ENCODE results near the gene TRMT13.
"Not testable (repeated sequence)": the region's sequence is repeated elsewhere in the genome, so short reads cannot be mapped to it uniquely, and the experiment has no call there.

Gene TRMT13

GRCh38 chr1:100164702-100165101 lies 31.7 kb downstream of the TRMT13 start:
- no peak for DNase-seq

DNA sequence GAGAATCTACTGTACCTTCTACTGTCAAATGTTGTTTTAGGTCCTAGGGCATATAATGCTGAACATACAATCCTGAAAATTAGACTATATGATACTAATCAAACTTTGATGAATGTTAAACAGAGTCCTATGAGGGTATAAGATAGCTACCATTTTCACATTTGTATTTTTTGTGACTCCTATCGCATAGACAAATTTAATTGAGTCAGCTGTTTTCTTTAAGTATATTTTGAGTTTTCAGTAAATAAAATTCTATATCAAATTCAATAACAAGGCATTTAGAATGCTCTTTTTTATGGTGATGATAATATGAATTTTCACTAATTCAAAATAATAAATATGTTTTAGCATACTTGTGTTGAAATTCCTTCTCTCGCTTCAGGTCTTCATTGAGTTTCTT lies 35.1 kb downstream of the TRMT13 start:
- no peak for DNase-seq

GRCh38 chr1:100177295-100178041 lies 44.5 kb downstream of the TRMT13 start:
- no peak for DNase-seq

- DNase-seq: no peak
Measured at GRCh38 chr1:100178091-100178490, 45.1 kb downstream of the TRMT13 start, which contains the start of gene LRRC39. Gene LRRC39 (minus strand): TSS chr1:100178256. CDS start chr1:100168516, 9,740 bp downstream.

- DNase-seq: no peak
Measured at GRCh38 chr1:100183370-100183769, 50.4 kb downstream of the TRMT13 start.

GRCh38 chr1:100184536-100184935 lies 51.6 kb downstream of the TRMT13 start:
- DNase-seq: no peak

GRCh38 chr1:100187912-100188311 lies 54.9 kb downstream of the TRMT13 start:
- no peak for DNase-seq

- DNase-seq: peak; percentile 8
Measured at GRCh38 chr1:100188617-100189016, 55.7 kb downstream of the TRMT13 start.

DNA sequence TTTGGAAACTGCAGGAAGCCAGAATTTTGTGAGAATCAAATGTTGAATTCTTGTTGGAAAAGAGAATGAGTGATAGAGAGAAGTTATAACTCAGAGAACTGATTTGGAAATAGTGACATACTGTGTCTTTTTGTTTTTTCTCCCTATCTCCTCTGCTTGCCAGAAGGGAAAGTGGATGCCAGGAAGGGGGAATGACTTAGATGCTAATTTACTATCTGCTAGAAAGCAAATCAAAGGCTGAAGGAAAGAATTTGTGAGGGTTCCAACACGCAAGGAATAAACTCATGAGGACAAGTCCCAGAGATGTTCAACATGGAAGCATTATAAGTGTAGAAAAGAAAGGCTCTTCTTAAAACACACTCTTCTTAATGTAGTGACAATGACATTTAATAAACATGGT lies 65.6 kb downstream of the TRMT13 start:
- DNase-seq: no peak

GRCh38 chr1:100200060-100200459 lies 67.1 kb downstream of the TRMT13 start:
- not testable (repeated sequence) for DNase-seq
